ENCODE data around the gene ELL. TPM values are rescaled to one million over a fixed set of nuclear protein-coding genes. Genes with fewer than 3 reads are reported as not detected.

ELL gene
- total RNA-seq, 1 experiment from 2014 or later = 17.0 TPM

DNA sequence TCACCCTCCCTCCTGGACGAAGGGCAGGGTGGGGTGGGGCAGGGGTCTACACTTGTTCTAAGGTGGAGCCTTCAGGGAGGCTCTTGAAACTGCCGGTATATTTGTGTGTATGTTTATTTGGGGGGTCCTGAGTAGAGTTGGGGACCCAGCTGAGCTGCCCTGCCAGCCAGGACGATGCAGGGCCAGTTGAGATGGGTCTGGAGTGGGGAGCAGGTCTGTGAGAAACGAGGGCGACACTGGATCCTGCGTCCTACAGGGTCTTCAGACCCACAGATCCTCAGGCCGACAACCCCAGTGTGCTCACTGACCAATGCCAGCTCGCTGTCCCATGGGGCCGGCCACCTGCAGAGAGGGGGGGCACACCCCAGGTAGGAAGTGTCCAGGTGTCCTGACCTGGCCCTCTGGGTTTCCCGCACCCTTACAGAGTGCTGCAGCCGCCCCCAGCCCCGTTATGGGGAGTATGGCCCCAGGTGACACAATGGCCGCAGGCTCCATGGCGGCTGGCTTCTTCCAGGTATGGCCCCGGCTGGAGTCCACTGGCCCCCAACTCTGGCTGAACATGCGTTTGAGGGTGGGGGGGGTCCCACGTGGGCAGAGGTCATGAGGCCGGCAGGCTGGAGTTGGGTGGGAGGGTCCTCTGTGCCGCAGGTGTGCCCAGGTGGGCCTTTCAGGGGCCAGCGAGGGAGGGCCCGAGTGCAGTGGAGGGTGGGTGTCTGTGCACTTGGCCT, 91.3 kb downstream of the ELL start:
- no peak overlapping the region for H3T11ph ChIP-seq (ENCODE audit: low read length)
- no peak overlapping the region for H2BK12ac ChIP-seq (ENCODE audit: insufficient read length, low read depth, low read length)
- no peak for DNase-seq
- no peak overlapping the region for H2AK5ac ChIP-seq (ENCODE audit: insufficient read length, low read length)
- no CpG with 5 or more reads among the region's 21 CpGs for WGBS (ENCODE audit: extremely low coverage, insufficient read length, low lambda C conversion rate)
- no peak overlapping the region for H3K14ac ChIP-seq (ENCODE audit: insufficient read depth, low read length)
- H3K23me2 ChIP-seq (ENCODE audit: insufficient read length, low read depth, low read length, poor library complexity, severe bottlenecking) = peaks cover 5% of the 10 kb centered on the region
- H2BK120ac ChIP-seq (ENCODE audit: low read depth, low read length, poor library complexity, severe bottlenecking) = no peak overlapping the region
- no peaks in the 10 kb centered on the region for H3K79me1 ChIP-seq (ENCODE audit: insufficient read depth, low read depth, low read length, poor library complexity, severe bottlenecking)
- no peak overlapping the region for H3K4me2 ChIP-seq (ENCODE audit: insufficient read depth, insufficient read length, low read length)
- Mint-ChIP-seq H3K27ac (peak overlapping the region in 1 of 3 experiments; percentile 75; a peak in 2 of 7 replicates), H3K9me3 (no peaks in the 10 kb centered on the region), H3K27me3 (ENCODE audit: low read depth) (peaks cover 3% of the 10 kb centered on the region; the same call in 1 of the 2 replicates), H3K4me3 (peak overlapping the region; percentile 19 to 58; a peak in 2 of 5 replicates), H3K36me3 (ENCODE audit: insufficient read depth in 1 of 3, low read depth in 3 of 3) (peaks cover 0 to 13% (median 10%) of the 10 kb centered on the region in 3 experiments; a peak in 4 of 7 replicates), H3K4me1 (peaks cover 19 to 25% of the 10 kb centered on the region in 2 experiments)
- no peaks in the 10 kb centered on the region for H3K9me3 ChIP-seq (ENCODE audit: control insufficient read depth, low read depth, low read length)
- no peak overlapping the region for H2AFZ ChIP-seq (ENCODE audit: low read length)
- H3K56ac ChIP-seq (ENCODE audit: insufficient read length, low read depth, low read length) = no peak overlapping the region
- peaks cover 3% of the 10 kb centered on the region for H4K20me1 ChIP-seq (ENCODE audit: control insufficient read depth, insufficient read depth, insufficient read length)
- no peaks in the 10 kb centered on the region; the same call in 1 of the 2 replicates for H3K4me1 ChIP-seq (ENCODE audit: insufficient read depth, low read length)
- no peaks in the 10 kb centered on the region for H3K79me2 ChIP-seq (ENCODE audit: insufficient read depth, low read length)
- H2BK20ac ChIP-seq (ENCODE audit: low read depth, low read length, poor library complexity, severe bottlenecking) = no peak overlapping the region
- H3K23ac ChIP-seq (ENCODE audit: insufficient read length, low read depth, low read length) = no peak overlapping the region
- H4K5ac ChIP-seq (ENCODE audit: insufficient read length, low read depth, low read length) = no peak overlapping the region
- H3K9ac ChIP-seq (ENCODE audit: extremely low read depth, insufficient read length, low read length) = no peak overlapping the region
- H3K27ac ChIP-seq (ENCODE audit: insufficient read length, low read depth, low read length) = no peak overlapping the region
- H3K4ac ChIP-seq (ENCODE audit: low read depth, low read length) = no peak overlapping the region
- H3K27me3 ChIP-seq (ENCODE audit: insufficient read depth, low read length) = no peaks in the 10 kb centered on the region
- no peak overlapping the region for H4K91ac ChIP-seq (ENCODE audit: insufficient read length, low read depth, low read length)
- no peak overlapping the region for H2BK15ac ChIP-seq (ENCODE audit: low read depth, low read length)
- H3K18ac ChIP-seq (ENCODE audit: insufficient read length, low read depth, low read length) = no peak overlapping the region
- H2BK5ac ChIP-seq (ENCODE audit: insufficient read length, low read length) = no peak overlapping the region
- no peak overlapping the region for H4K8ac ChIP-seq (replicated peaks; ENCODE audit: insufficient read length, low read depth, low read length)
- TF ChIP-seq, protein P1, sequence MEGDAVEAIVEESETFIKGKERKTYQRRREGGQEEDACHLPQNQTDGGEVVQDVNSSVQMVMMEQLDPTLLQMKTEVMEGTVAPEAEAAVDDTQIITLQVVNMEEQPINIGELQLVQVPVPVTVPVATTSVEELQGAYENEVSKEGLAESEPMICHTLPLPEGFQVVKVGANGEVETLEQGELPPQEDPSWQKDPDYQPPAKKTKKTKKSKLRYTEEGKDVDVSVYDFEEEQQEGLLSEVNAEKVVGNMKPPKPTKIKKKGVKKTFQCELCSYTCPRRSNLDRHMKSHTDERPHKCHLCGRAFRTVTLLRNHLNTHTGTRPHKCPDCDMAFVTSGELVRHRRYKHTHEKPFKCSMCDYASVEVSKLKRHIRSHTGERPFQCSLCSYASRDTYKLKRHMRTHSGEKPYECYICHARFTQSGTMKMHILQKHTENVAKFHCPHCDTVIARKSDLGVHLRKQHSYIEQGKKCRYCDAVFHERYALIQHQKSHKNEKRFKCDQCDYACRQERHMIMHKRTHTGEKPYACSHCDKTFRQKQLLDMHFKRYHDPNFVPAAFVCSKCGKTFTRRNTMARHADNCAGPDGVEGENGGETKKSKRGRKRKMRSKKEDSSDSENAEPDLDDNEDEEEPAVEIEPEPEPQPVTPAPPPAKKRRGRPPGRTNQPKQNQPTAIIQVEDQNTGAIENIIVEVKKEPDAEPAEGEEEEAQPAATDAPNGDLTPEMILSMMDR (conservative IDR thresholded peaks at IDR 0.05) = no peak
